HCT116 (cell line): ENCODE results near the gene MDFI. TPM values are rescaled to one million over a fixed set of nuclear protein-coding genes. Genes with fewer than 3 reads are reported as not detected.

Experiments
- ATAC-seq: fragments of 200-7000 bp; cut with Tn5 transposase; 2 replicates; pipeline ENCODE4 v1.9.1; 2020; ENCODE audit warnings: mild to moderate bottlenecking, moderate library complexity
- BruUV-seq: library from RNA; stranded (reverse); fragments of 400-500 nt; replicated peaks from 2 replicates; lab custom pipeline; 2021; lab: Mats Ljungman, UMichigan
- CTCF ChIA-PET: fragments of 300-600 bp; sonication (Branson Sonifier 250); formaldehyde crosslinking; loops from one replicate; lab custom pipeline; 2021; ENCODE audit warnings: antibody characterized with exemption; lab: Charles Lee
- POLR2A ChIA-PET: fragments of 300-600, 350-600 bp; sonication (Branson Sonifier 250); formaldehyde crosslinking; loops from one replicate; lab custom pipeline; 2021; ENCODE audit warnings: antibody characterized with exemption; lab: Charles Lee
- RAD21 ChIA-PET, 2 experiments: fragments of 300-600 bp; sonication (Branson Sonifier 250); formaldehyde crosslinking; loops; one replicate each; lab custom pipeline; 2023; ENCODE audit warnings: low total read pairs in 2 of 2; ENCODE audit not compliant: uncharacterized antibody in 2 of 2, unreplicated experiment in 2 of 2, low non-redundant PET in 1 of 2; lab: Charles Lee
- DNase-seq: peaks from one replicate; pipeline ENCODE4 v3.0.0-alpha.2; 2010; ENCODE audit warnings: low read depth, low spot score
- H2AFZ ChIP-seq: fragments of 200-600 bp; shearing (Covaris generic), sonication (generic); 2 replicates; pipeline ENCODE4 v1.6.1; 2017; ENCODE audit warnings: low read depth, mixed run types, mixed read lengths, antibody characterized with exemption, low read length; ENCODE audit not compliant: poor library complexity, severe bottlenecking
- H3K27ac ChIP-seq: 2 replicates; pipeline ENCODE4 v1.5.1; 2012; ENCODE audit warnings: low read depth, low read length
- H3K27me3 ChIP-seq: fragments of 200-600 bp; sonication (generic); 2 replicates; pipeline ENCODE4 v1.6.1; 2016; ENCODE audit warnings: mixed run types, low read length, mixed read lengths; ENCODE audit not compliant: insufficient read depth
- H3K36me3 ChIP-seq, 2 experiments: fragments of 200-500 bp in 1 of 2; fragments of 200-600 bp in 1 of 2; sonication (Bioruptor generic) in 1 of 2; sonication (generic) in 1 of 2; 2 replicates each; pipeline versions ENCODE4 v1.5.1 to v1.6.1; 2014 to 2016; ENCODE audit warnings: low read length in 2 of 2, inconsistent platforms in 1 of 2, mixed read lengths in 1 of 2, mixed run types in 1 of 2; ENCODE audit not compliant: insufficient read depth in 2 of 2, control insufficient read depth in 1 of 2
- H3K4me1 ChIP-seq, 2 experiments: fragments of 200-600 bp in 1 of 2; sonication (generic) in 1 of 2; 2 replicates each; pipeline versions ENCODE4 v1.5.1 to v1.6.1; 2012 to 2017; ENCODE audit warnings: low read length in 2 of 2, inconsistent platforms in 1 of 2, mild to moderate bottlenecking in 1 of 2, mixed read lengths in 1 of 2, mixed run types in 1 of 2, moderate library complexity in 1 of 2; ENCODE audit not compliant: insufficient read depth in 2 of 2, control insufficient read depth in 1 of 2
- H3K4me2 ChIP-seq: fragments of 200-600 bp; sonication (generic); 2 replicates; pipeline ENCODE4 v1.6.1; 2017; ENCODE audit warnings: mixed run types, low read length, mixed read lengths
- H3K4me3 ChIP-seq, 2 experiments: fragments of 200-600 bp in 1 of 2; sonication (generic) in 1 of 2; replicated peaks in 1 of 2; 2 replicates each; pipeline ENCODE4 v1.5.1; 2011 to 2016; ENCODE audit warnings: low read length in 2 of 2, control low read depth in 1 of 2, low read depth in 1 of 2, mild to moderate bottlenecking in 1 of 2, mixed read lengths in 1 of 2, mixed run types in 1 of 2
- H3K79me2 ChIP-seq: fragments of 200-600 bp; sonication (generic); 2 replicates; pipeline ENCODE4 v1.6.1; 2017; ENCODE audit warnings: mild to moderate bottlenecking, mixed run types, low read length, moderate library complexity, mixed read lengths; ENCODE audit not compliant: insufficient read depth
- H3K9ac ChIP-seq: fragments of 200-600 bp; sonication (generic); 2 replicates; pipeline ENCODE4 v1.6.1; 2016; ENCODE audit warnings: low read length, mixed read lengths
- H3K9me2 ChIP-seq: fragments of 200-600 bp; sonication (generic), shearing (Covaris generic); 2 replicates; pipeline ENCODE4 v1.6.1; 2017; ENCODE audit warnings: mixed run types, mild to moderate bottlenecking, moderate library complexity; ENCODE audit not compliant: insufficient read depth
- H3K9me3 ChIP-seq, 2 experiments: fragments of 200-500 bp in 1 of 2; fragments of 200-600 bp in 1 of 2; sonication (Bioruptor generic) in 1 of 2; sonication (generic) in 1 of 2; 2 replicates each; pipeline ENCODE4 v1.6.1; 2014 to 2017; ENCODE audit warnings: low read length in 2 of 2, mixed read lengths in 2 of 2, inconsistent platforms in 1 of 2, low read depth in 1 of 2, mild to moderate bottlenecking in 1 of 2, mixed run types in 1 of 2, moderate library complexity in 1 of 2; ENCODE audit not compliant: control insufficient read depth in 1 of 2, insufficient read depth in 1 of 2
- H4K20me1 ChIP-seq: fragments of 200-600 bp; sonication (generic), shearing (Covaris generic); 2 replicates; pipeline ENCODE4 v1.6.1; 2017; ENCODE audit warnings: mixed run types, mild to moderate bottlenecking, moderate library complexity; ENCODE audit not compliant: insufficient read depth
- ATF3 ChIP-seq: IDR thresholded peaks from 2 replicates; pipeline ENCODE4 v1.6.1; 2012
- CBX3 ChIP-seq: IDR thresholded peaks from 2 replicates; pipeline ENCODE4 v1.6.1; 2012; ENCODE audit warnings: low read depth
- CEBPB ChIP-seq: IDR thresholded peaks from 2 replicates; pipeline ENCODE4 v1.6.1; 2012; ENCODE audit warnings: low read depth
- CTCF ChIP-seq, 3 experiments: fragments of 200-600 bp in 1 of 3; sonication (generic) in 1 of 3; IDR thresholded peaks in 2 of 3; conservative IDR thresholded peaks in 1 of 3; 2 replicates each; pipeline ENCODE4 v1.5.1; 2012 to 2017; ENCODE audit warnings: low read depth in 2 of 3, low read length in 2 of 3, antibody characterized with exemption in 1 of 3, borderline replicate concordance in 1 of 3, control low read depth in 1 of 3, mild to moderate bottlenecking in 1 of 3, mixed read lengths in 1 of 3, mixed run types in 1 of 3, moderate library complexity in 1 of 3; ENCODE audit not compliant: insufficient read depth in 1 of 3
- EGR1 ChIP-seq: IDR thresholded peaks from 2 replicates; pipeline ENCODE4 v1.6.1; 2012; ENCODE audit warnings: low read depth
- ELF1 ChIP-seq: IDR thresholded peaks from 2 replicates; pipeline ENCODE4 v1.6.1; 2012; ENCODE audit warnings: low read depth, borderline replicate concordance
- EZH2 ChIP-seq: fragments of 200-600 bp; sonication (generic); IDR thresholded peaks from 2 replicates; pipeline ENCODE4 v1.6.1; 2017; ENCODE audit warnings: antibody characterized with exemption, mixed run types
- FOSL1 ChIP-seq: IDR thresholded peaks from 2 replicates; pipeline ENCODE4 v1.6.1; 2012; ENCODE audit warnings: low read depth
- JUND ChIP-seq: IDR thresholded peaks from 2 replicates; pipeline ENCODE4 v1.6.1; 2012
- MAX ChIP-seq: IDR thresholded peaks from 2 replicates; pipeline ENCODE4 v1.6.1; 2012
- POLR2AphosphoS5 ChIP-seq: IDR thresholded peaks from 2 replicates; pipeline ENCODE4 v1.6.1; 2011; ENCODE audit warnings: mild to moderate bottlenecking, low read depth, low read length, moderate library complexity
- RAD21 ChIP-seq: IDR thresholded peaks from 2 replicates; pipeline ENCODE4 v1.6.1; 2012; ENCODE audit warnings: low read depth, mild to moderate bottlenecking
- SIN3A ChIP-seq: IDR thresholded peaks from 2 replicates; pipeline ENCODE4 v1.6.1; 2012; ENCODE audit warnings: low read depth
- SP1 ChIP-seq: IDR thresholded peaks from 2 replicates; pipeline ENCODE4 v1.6.1; 2012; ENCODE audit warnings: low read depth
- TCF7L2 ChIP-seq: IDR thresholded peaks from 2 replicates; pipeline ENCODE4 v1.7.0; 2011; ENCODE audit warnings: borderline replicate concordance, inconsistent platforms; ENCODE audit not compliant: insufficient read depth, insufficient read length; ENCODE audit errors: extremely low read depth
- YY1 ChIP-seq: IDR thresholded peaks from 2 replicates; pipeline ENCODE4 v1.6.1; 2011; ENCODE audit warnings: low read length, low read depth, moderate library complexity, mild to moderate bottlenecking; ENCODE audit not compliant: insufficient replicate concordance; ENCODE audit errors: extremely low read depth
- ZBTB33 ChIP-seq: IDR thresholded peaks from 2 replicates; pipeline ENCODE4 v1.6.1; 2011; ENCODE audit warnings: mild to moderate bottlenecking, low read length, moderate library complexity; ENCODE audit not compliant: insufficient replicate concordance; ENCODE audit errors: extremely low read depth
- ZFX ChIP-seq: fragments of 450-650 bp; IDR thresholded peaks from 2 replicates; pipeline ENCODE4 v1.6.1; 2017
- intact Hi-C: fragments of 100-400 bp; cut with micrococcal nuclease; formaldehyde crosslinking; loops from 2 replicates; pipeline ENCODE4 v1.10.0; 2022
- total RNA-seq: library from RNA; stranded (reverse); gene quantifications from one replicate; pipeline ENCODE4 v1.2.1, GENCODE V29; 2021; ENCODE audit not compliant: unreplicated experiment

The MDFI gene
- total RNA-seq, 1 experiment from 2014 or later: 35.5 TPM

DNA sequence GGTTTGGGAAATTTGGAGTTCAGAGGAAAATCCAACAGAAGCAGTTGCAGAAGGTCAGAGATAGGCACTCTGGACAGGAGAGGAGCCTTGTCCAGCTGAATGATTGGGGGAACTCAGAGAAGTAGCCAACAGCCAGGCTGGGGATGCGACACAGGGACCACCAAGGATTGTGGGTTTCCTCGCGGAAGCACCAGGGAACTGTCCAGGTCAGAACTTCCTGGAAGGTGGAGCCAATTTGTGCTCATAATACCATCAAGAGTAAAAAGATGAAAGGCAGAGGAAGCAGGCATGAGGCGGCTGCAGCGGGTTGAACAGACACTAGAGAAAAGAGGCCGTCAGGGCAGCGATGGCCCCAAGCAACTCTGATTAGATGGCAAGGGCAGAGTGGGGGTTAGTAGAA, 33.7 kb downstream of the MDFI start:
- Histone ChIP-seq H3K4me1 (no peaks in the 10 kb centered on the region), H3K27ac (no peak overlapping the region), H3K4me3 (no peak overlapping the region), H2AFZ (no peak overlapping the region), H3K36me3 (no peaks in the 10 kb centered on the region), H3K27me3 (peaks cover 3% of the 10 kb centered on the region; the same call in 1 of the 2 replicates), H3K9me2 (no peaks in the 10 kb centered on the region), H3K9me3 (no peaks in the 10 kb centered on the region), H3K9ac (no peak overlapping the region), H4K20me1 (no peaks in the 10 kb centered on the region), H3K79me2 (no peaks in the 10 kb centered on the region), H3K4me2 (no peak overlapping the region)
- RAD21 ChIA-PET: no interaction called here
- ATAC-seq: no peak
- intact Hi-C loops: no loop called here
- CTCF ChIA-PET: interaction anchor here (0.7 kb wide), 1 partner anchor 23 kb away, joined by 3 read pairs; no protein-coding TSS in a partner anchor
- no peak for DNase-seq
- no peak for TF ChIP-seq ATF3
- no peak for TF ChIP-seq FOSL1
- no peak for TF ChIP-seq CTCF (IDR thresholded peaks at IDR 0.05 in 2 of 3, conservative IDR thresholded peaks at IDR 0.05 in 1 of 3; ENCODE audit: borderline replicate concordance in 1 of 3, insufficient read depth in 1 of 3, low read depth in 2 of 3, low read length in 2 of 3)
- no peak for TF ChIP-seq SP1
- no peak for TF ChIP-seq SIN3A
- TF ChIP-seq RAD21: no peak
- no peak for TF ChIP-seq ELF1
- no peak for TF ChIP-seq EZH2
- no peak for TF ChIP-seq EGR1
- no peak for TF ChIP-seq ZFX
- TF ChIP-seq POLR2AphosphoS5: no peak
- TF ChIP-seq CEBPB: no peak
- TF ChIP-seq YY1: no peak
- no peak for TF ChIP-seq CBX3
- TF ChIP-seq JUND: no peak
- TF ChIP-seq MAX: no peak
- TF ChIP-seq TCF7L2: no peak
- no peak for TF ChIP-seq ZBTB33
- POLR2A ChIA-PET: no interaction called here
- BruUV-seq: no TSS peak
